Natural killer cell (primary cell): Measurements from ENCODE around the gene ARHGEF9. TPM values are rescaled to one million over a fixed set of nuclear protein-coding genes. Genes with fewer than 3 reads are reported as not detected.

Source experiments
- ATAC-seq, 3 donors: fragments of 150-1000 bp in 2 of 3; fragments of 200-7000 bp in 1 of 3; cut with Tn5 transposase; 1 replicate in 1 of 3; 2 replicates in 2 of 3; pipeline ENCODE4 v1.10.0; 2021; ENCODE audit warnings: mild to moderate bottlenecking in 2 of 3, moderate library complexity in 2 of 3
- DNase-seq, 2 donors: peaks; one replicate each; pipeline versions ENCODE4 v3.0.0 to v3.0.0-alpha.2; 2013 to 2021; ENCODE audit warnings: mixed read lengths in 1 of 2
- H3K27ac ChIP-seq: one replicate; pipeline ENCODE4 v1.5.1; 2013; ENCODE audit warnings: mild to moderate bottlenecking, low read length
- H3K27me3 ChIP-seq: one replicate; pipeline ENCODE4 v1.6.1; 2013; ENCODE audit warnings: low read length; ENCODE audit not compliant: control insufficient read depth, insufficient read depth
- H3K36me3 ChIP-seq: one replicate; pipeline ENCODE4 v1.6.1; 2013; ENCODE audit warnings: low read length; ENCODE audit not compliant: control insufficient read depth, insufficient read depth
- H3K4me1 ChIP-seq: one replicate; pipeline ENCODE4 v1.6.1; 2013; ENCODE audit warnings: low read length; ENCODE audit not compliant: control insufficient read depth, insufficient read depth
- H3K4me3 ChIP-seq: one replicate; pipeline ENCODE4 v1.5.1; 2013; ENCODE audit warnings: low read length
- H3K9me3 ChIP-seq: one replicate; pipeline ENCODE4 v1.6.1; 2013; ENCODE audit warnings: low read length; ENCODE audit not compliant: control insufficient read depth, insufficient read depth
- H3K27ac Mint-ChIP-seq, 2 donors: one replicate each; pipeline ENCODE4 v1.8.0; 2022; ENCODE audit warnings: mild to moderate bottlenecking in 2 of 2, mixed read lengths in 2 of 2, moderate library complexity in 1 of 2
- H3K27me3 Mint-ChIP-seq, 2 donors: one replicate each; pipeline ENCODE4 v1.8.0; 2022; ENCODE audit warnings: low read depth in 2 of 2, mixed read lengths in 2 of 2
- H3K36me3 Mint-ChIP-seq: one replicate; pipeline ENCODE4 v1.8.0; 2022; ENCODE audit warnings: mixed read lengths
- H3K4me1 Mint-ChIP-seq, 2 donors: one replicate each; pipeline ENCODE4 v1.8.0; 2022; ENCODE audit warnings: mixed read lengths in 2 of 2
- H3K4me3 Mint-ChIP-seq: one replicate; pipeline ENCODE4 v1.8.0; 2022; ENCODE audit warnings: mild to moderate bottlenecking, moderate library complexity, mixed read lengths
- H3K9me3 Mint-ChIP-seq, 2 donors: one replicate each; pipeline ENCODE4 v1.8.0; 2022; ENCODE audit warnings: mixed read lengths in 2 of 2
- WGBS: methylation state at CpG from one replicate; pipeline ENCODE4 v1.1.7; 2013; ENCODE audit warnings: missing lambda C conversion rate; ENCODE audit not compliant: insufficient coverage; 5-methylcytosine and 5-hydroxymethylcytosine counted together
- intact Hi-C: fragments of 100-400 bp; cut with micrococcal nuclease; formaldehyde crosslinking; loops from one replicate; pipeline ENCODE4 v1.14.2; 2022
- total RNA-seq, 4 donors: library from RNA; stranded (reverse); fragments of 120-200 nt in 1 of 4; gene quantifications; one replicate each; pipeline versions ENCODE4 v1.2.3 to v1.2.4, GENCODE V29; 2013 to 2022
- TF ChIP-seq, protein P1 (sequence below): fragments of 200-600 bp; IDR thresholded peaks from one replicate; pipeline ENCODE4 v1.8.0; 2022; ENCODE audit warnings: antibody characterized with exemption

ARHGEF9 gene
- total RNA-seq, 3 donors from 2014 or later (not counting 1 experiment from before 2014, with no cell fraction given): 52.3 to 69.1 (median 64.2) TPM

DNA sequence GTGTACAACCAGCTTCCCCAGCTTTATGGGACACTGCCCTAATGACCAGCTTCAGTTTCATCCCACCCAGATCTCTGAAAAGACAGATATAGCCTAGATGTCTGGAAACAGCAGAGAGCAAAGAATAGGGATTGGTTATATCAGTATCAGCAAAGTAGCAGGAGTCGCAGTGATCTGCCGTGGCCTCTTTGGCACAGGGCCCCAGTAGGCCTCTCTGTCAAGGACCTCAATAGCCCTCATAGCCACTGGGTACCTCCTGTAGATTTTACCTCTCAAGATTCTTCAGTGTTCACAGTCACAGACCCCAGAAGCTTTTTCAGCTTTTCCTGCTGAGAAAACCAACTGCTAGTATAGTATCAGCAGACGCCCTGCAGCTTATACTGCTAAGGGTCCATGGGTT is 104.6 kb downstream of the ARHGEF9 start:
- Histone ChIP-seq H3K36me3 (peaks cover 6% of the 10 kb centered on the region), H3K27me3 (no peaks in the 10 kb centered on the region), H3K4me3 (no peak overlapping the region), H3K9me3 (no peaks in the 10 kb centered on the region), H3K4me1 (no peaks in the 10 kb centered on the region), H3K27ac (no peak overlapping the region)
- DNase-seq (no peak), ATAC-seq (no peak)
- H3K27ac Mint-ChIP-seq: peak overlapping the region; percentile 37 to 67
- H3K27me3 Mint-ChIP-seq: no peaks in the 10 kb centered on the region
- no peaks in the 10 kb centered on the region for H3K36me3 Mint-ChIP-seq
- intact Hi-C loops: no loop called here
- 96% methylated on average over 2 of the region's 3 CpGs for WGBS
- H3K4me3 Mint-ChIP-seq: no peak overlapping the region
- TF ChIP-seq, protein P1, sequence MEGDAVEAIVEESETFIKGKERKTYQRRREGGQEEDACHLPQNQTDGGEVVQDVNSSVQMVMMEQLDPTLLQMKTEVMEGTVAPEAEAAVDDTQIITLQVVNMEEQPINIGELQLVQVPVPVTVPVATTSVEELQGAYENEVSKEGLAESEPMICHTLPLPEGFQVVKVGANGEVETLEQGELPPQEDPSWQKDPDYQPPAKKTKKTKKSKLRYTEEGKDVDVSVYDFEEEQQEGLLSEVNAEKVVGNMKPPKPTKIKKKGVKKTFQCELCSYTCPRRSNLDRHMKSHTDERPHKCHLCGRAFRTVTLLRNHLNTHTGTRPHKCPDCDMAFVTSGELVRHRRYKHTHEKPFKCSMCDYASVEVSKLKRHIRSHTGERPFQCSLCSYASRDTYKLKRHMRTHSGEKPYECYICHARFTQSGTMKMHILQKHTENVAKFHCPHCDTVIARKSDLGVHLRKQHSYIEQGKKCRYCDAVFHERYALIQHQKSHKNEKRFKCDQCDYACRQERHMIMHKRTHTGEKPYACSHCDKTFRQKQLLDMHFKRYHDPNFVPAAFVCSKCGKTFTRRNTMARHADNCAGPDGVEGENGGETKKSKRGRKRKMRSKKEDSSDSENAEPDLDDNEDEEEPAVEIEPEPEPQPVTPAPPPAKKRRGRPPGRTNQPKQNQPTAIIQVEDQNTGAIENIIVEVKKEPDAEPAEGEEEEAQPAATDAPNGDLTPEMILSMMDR: no peak
- no peaks in the 10 kb centered on the region for H3K9me3 Mint-ChIP-seq
- H3K4me1 Mint-ChIP-seq: peaks cover 11 to 22% of the 10 kb centered on the region in 2 donors

DNA sequence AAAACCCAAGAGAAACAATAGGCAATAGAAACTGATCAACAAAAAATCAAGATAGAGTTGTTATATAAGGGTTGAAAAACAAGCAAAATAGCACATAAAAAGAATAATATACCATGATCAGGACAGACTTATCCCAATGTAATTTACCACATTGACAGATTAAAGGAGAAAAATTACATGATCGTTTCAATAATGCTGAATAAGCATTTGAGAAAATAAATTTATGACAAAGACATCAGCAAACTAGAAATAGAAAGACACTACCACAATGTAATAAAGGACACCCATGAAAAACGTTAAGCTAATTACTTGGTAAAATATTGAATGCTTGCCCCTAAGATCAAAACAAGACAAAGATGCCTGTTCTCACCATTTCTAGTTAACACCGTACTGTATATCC is 105.6 kb downstream of the ARHGEF9 start:
- no peaks in the 10 kb centered on the region for H3K9me3 ChIP-seq
- intact Hi-C loops: no loop called here
- Mint-ChIP-seq H3K27ac (no peak overlapping the region), H3K36me3 (no peaks in the 10 kb centered on the region), H3K27me3 (no peaks in the 10 kb centered on the region), H3K9me3 (no peaks in the 10 kb centered on the region), H3K4me1 (peaks cover 14 to 25% of the 10 kb centered on the region in 2 donors), H3K4me3 (no peak overlapping the region)
- no peak overlapping the region for H3K27ac ChIP-seq
- ATAC-seq (no peak), DNase-seq (no peak)
- peaks cover 9% of the 10 kb centered on the region for H3K36me3 ChIP-seq
- H3K4me3 ChIP-seq: no peak overlapping the region
- H3K27me3 ChIP-seq: no peaks in the 10 kb centered on the region
- TF ChIP-seq, protein P1: no peak
- no CpG with 5 or more reads among the region's 3 CpGs for WGBS
- no peaks in the 10 kb centered on the region for H3K4me1 ChIP-seq

DNA sequence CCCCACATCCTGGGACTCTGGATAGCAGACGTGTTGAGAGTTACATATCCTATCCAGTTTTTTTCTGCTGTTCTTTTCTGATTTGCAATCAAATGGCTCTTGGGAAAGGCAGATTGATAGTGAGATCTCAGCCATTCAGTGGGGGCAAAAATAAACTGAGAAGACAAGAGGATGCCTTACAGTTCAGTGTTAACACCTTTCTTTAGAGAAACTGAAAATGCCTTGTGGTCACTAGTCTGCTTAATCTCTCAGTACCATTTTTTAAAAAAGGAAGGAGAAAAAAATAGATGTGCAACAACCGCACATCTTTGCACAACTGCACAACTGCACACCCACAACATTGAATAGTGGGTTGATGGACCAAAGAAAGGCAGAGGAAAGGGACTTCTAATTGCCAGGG is 109.3 kb downstream of the ARHGEF9 start:
- ATAC-seq (peak in 1 of 3 donors; percentile 66), DNase-seq (no peak)
- peak overlapping the region; percentile 60 to 69 for H3K27ac Mint-ChIP-seq
- peaks cover 14 to 16% of the 10 kb centered on the region in 2 donors for H3K4me1 Mint-ChIP-seq
- H3K9me3 Mint-ChIP-seq: no peaks in the 10 kb centered on the region
- no peaks in the 10 kb centered on the region for H3K4me1 ChIP-seq
- no peaks in the 10 kb centered on the region for H3K27me3 ChIP-seq
- H3K27me3 Mint-ChIP-seq: no peaks in the 10 kb centered on the region
- WGBS: 86% methylated on average over 1 of the region's 2 CpGs
- H3K4me3 Mint-ChIP-seq: peak overlapping the region; percentile 49
- intact Hi-C loops: no loop called here
- H3K9me3 ChIP-seq: no peaks in the 10 kb centered on the region
- no peak overlapping the region for H3K27ac ChIP-seq
- peaks cover 38% of the 10 kb centered on the region for H3K36me3 ChIP-seq
- H3K4me3 ChIP-seq: no peak overlapping the region
- no peaks in the 10 kb centered on the region for H3K36me3 Mint-ChIP-seq
- TF ChIP-seq, protein P1: no peak

DNA sequence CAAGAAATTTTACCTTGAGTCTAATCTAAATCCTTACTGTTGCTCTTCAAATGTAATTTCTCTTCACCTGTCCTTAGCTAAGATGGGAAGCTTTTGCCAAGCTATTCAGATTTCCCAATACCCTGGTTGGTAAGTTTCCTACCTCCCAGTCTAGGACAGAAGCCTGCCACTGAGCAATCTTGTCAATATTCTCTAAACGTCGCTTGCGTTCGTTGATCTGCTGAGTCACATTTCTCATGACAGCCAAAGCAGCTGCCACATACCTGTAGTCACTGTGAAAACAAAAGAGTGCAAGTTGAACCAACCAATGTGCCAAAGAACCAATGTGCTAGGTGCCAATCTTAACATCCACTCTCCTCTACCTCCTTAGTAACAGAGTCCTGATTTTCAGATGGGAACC is 111.1 kb downstream of the ARHGEF9 start:
- DNase-seq: no peak
- H3K36me3 Mint-ChIP-seq: no peaks in the 10 kb centered on the region
- WGBS: 100% methylated on average over 4 of the region's 4 CpGs
- H3K27ac Mint-ChIP-seq: no peak overlapping the region
- H3K9me3 Mint-ChIP-seq: no peaks in the 10 kb centered on the region
- H3K4me1 Mint-ChIP-seq: peaks cover 12 to 14% of the 10 kb centered on the region in 2 donors
- no peaks in the 10 kb centered on the region for H3K4me1 ChIP-seq
- intact Hi-C loops: no loop called here
- TF ChIP-seq, protein P1: no peak
- H3K27me3 ChIP-seq: no peaks in the 10 kb centered on the region
- H3K9me3 ChIP-seq: no peaks in the 10 kb centered on the region
- no peak overlapping the region for H3K4me3 Mint-ChIP-seq
- no peaks in the 10 kb centered on the region for H3K27me3 Mint-ChIP-seq
- H3K27ac ChIP-seq: no peak overlapping the region
- no peak for ATAC-seq
- H3K4me3 ChIP-seq: no peak overlapping the region
- peaks cover 40% of the 10 kb centered on the region for H3K36me3 ChIP-seq
